HS-27A (cell line): Measurements from ENCODE around the gene UNC5C.

Source experiments
- DNase-seq: peaks from one replicate; pipeline ENCODE4 v3.0.0-alpha.2; 2012; ENCODE audit warnings: low read depth, missing footprints

UNC5C gene

GRCh38 chr4:95325665-95326064, 223.1 kb downstream of the UNC5C start:
- no peak for DNase-seq

- no peak for DNase-seq
These were observed 229.6 kb downstream of the UNC5C start for GRCh38 chr4:95319169-95319568.

- no peak for DNase-seq
These were observed 230.3 kb downstream of the UNC5C start for GRCh38 chr4:95318483-95318882.

GRCh38 chr4:95318044-95318443, 230.7 kb downstream of the UNC5C start:
- DNase-seq, result no peak

- no peak for DNase-seq
These were observed 231.5 kb downstream of the UNC5C start for GRCh38 chr4:95317085-95317793.

- DNase-seq, result no peak
These were observed 234.2 kb downstream of the UNC5C start for GRCh38 chr4:95314573-95314972.

- DNase-seq, result no peak
These were observed 243.9 kb downstream of the UNC5C start for GRCh38 chr4:95304898-95305297.

- no peak for DNase-seq
These were observed 248.5 kb downstream of the UNC5C start for GRCh38 chr4:95300304-95300703.

- no peak for DNase-seq
These were observed 252.7 kb downstream of the UNC5C start for GRCh38 chr4:95296052-95296451.

GRCh38 chr4:95295157-95295556, 253.6 kb downstream of the UNC5C start:
- no peak for DNase-seq

GRCh38 chr4:95294321-95294720, 254.5 kb downstream of the UNC5C start:
- DNase-seq, result no peak

- no peak for DNase-seq
These were observed 255.8 kb downstream of the UNC5C start for GRCh38 chr4:95293014-95293413.

GRCh38 chr4:95290702-95291101, 258.1 kb downstream of the UNC5C start:
- no peak for DNase-seq

- DNase-seq, result no peak
These were observed 259.6 kb downstream of the UNC5C start for GRCh38 chr4:95289028-95289634.

- DNase-seq, result no peak
These were observed 260.2 kb downstream of the UNC5C start for GRCh38 chr4:95288552-95288951.

- no peak for DNase-seq
These were observed 263.0 kb downstream of the UNC5C start for GRCh38 chr4:95285797-95286196.

- DNase-seq, result no peak
These were observed 264.1 kb downstream of the UNC5C start for GRCh38 chr4:95284655-95285054.

- DNase-seq, result no peak
These were observed 265.5 kb downstream of the UNC5C start for GRCh38 chr4:95283320-95283719.

- DNase-seq, result no peak
These were observed 276.0 kb downstream of the UNC5C start for GRCh38 chr4:95272797-95273196.

- no peak for DNase-seq
These were observed 276.7 kb downstream of the UNC5C start for GRCh38 chr4:95272036-95272435.

- DNase-seq, result no peak
These were observed 279.8 kb downstream of the UNC5C start for GRCh38 chr4:95268819-95269565.

- DNase-seq, result peak; percentile 27
These were observed 281.7 kb downstream of the UNC5C start for GRCh38 chr4:95267081-95267480.
